C4-2B (cell line): ENCODE results near the gene RAB7B.

Source experiments
- CTCF ChIP-seq: fragments of 450-650 bp; conservative IDR thresholded peaks from 2 replicates; pipeline ENCODE4 v1.5.1; 2017; ENCODE audit warnings: mild to moderate bottlenecking
- ZFX ChIP-seq: fragments of 450-650 bp; IDR thresholded peaks from 2 replicates; pipeline ENCODE4 v1.6.1; 2017

GRCh38 chr1:205936846-205937586, 66.2 kb downstream of the RAB7B start:
- no peak for TF ChIP-seq CTCF
- TF ChIP-seq ZFX: no peak
